HEK293 (cell line): ENCODE results near the gene ARL8B.

ENCODE experiments used
- CTCF ChIA-PET: fragments of 350-600 bp; formaldehyde crosslinking; extraction: SDS; loops from one replicate; lab custom pipeline; 2021; ENCODE audit warnings: antibody characterized with exemption; lab: Yijun Ruan, JAX
- POLR2A ChIA-PET: fragments of 300-600 bp; formaldehyde crosslinking; extraction: SDS; loops from one replicate; lab custom pipeline; 2020; ENCODE audit warnings: antibody characterized with exemption, inconsistent platforms; lab: Yijun Ruan, JAX
- H3K27ac ChIP-seq: fragments of 200-500 bp; sonication (Bioruptor generic); 2 replicates; pipeline ENCODE4 v1.5.1; 2014; ENCODE audit warnings: low read depth, low read length, control low read depth, inconsistent platforms; ENCODE audit errors: extremely low read depth
- H3K36me3 ChIP-seq, 2 experiments: fragments of 200-500 bp in 1 of 2; sonication (Bioruptor generic) in 1 of 2; 1 replicate in 1 of 2; 2 replicates in 1 of 2; pipeline ENCODE4 v1.5.1; 2014 to 2017; ENCODE audit warnings: inconsistent platforms in 2 of 2, low read length in 2 of 2; ENCODE audit not compliant: control insufficient read depth in 2 of 2, insufficient read depth in 1 of 2
- H3K4me1 ChIP-seq: fragments of 200-500 bp; sonication (Bioruptor generic); 2 replicates; pipeline ENCODE4 v1.5.1; 2014; ENCODE audit warnings: mild to moderate bottlenecking, low read length, inconsistent platforms; ENCODE audit not compliant: control insufficient read depth, insufficient read depth
- H3K4me3 ChIP-seq: 2 replicates; pipeline ENCODE4 v1.5.1; 2011; ENCODE audit warnings: low read depth, mild to moderate bottlenecking, control low read depth, low read length, moderate library complexity
- H3K9me3 ChIP-seq: fragments of 200-500 bp; sonication (Bioruptor generic); 2 replicates; pipeline ENCODE4 v1.5.1; 2014; ENCODE audit warnings: low read depth, low read length, inconsistent platforms; ENCODE audit not compliant: control insufficient read depth, insufficient read depth
- KLF9 ChIP-seq: fragments of 450-650 bp; formaldehyde crosslinking; IDR thresholded peaks from 2 replicates; pipeline ENCODE4 v1.5.1; 2016; ENCODE audit warnings: missing biosample characterization, missing genetic modification characterization, low read depth
- PRDM6 ChIP-seq: fragments of 450-650 bp; formaldehyde crosslinking; IDR thresholded peaks from 2 replicates; pipeline ENCODE4 v1.5.1; 2017; ENCODE audit warnings: missing biosample characterization, missing genetic modification characterization
- ZBTB20 ChIP-seq: fragments of 450-650 bp; formaldehyde crosslinking; IDR thresholded peaks from 2 replicates; pipeline ENCODE4 v1.5.1; 2016; ENCODE audit warnings: missing biosample characterization, missing genetic modification characterization
- ZEB2 ChIP-seq: fragments of 450-650 bp; formaldehyde crosslinking; IDR thresholded peaks from 2 replicates; pipeline ENCODE4 v1.5.1; 2016; ENCODE audit warnings: missing biosample characterization, missing genetic modification characterization
- ZNF114 ChIP-seq: fragments of 450-650 bp; formaldehyde crosslinking; IDR thresholded peaks from 2 replicates; pipeline ENCODE4 v1.5.0; 2017; ENCODE audit warnings: missing biosample characterization, missing genetic modification characterization
- ZNF2 ChIP-seq: fragments of 450-650 bp; formaldehyde crosslinking; IDR thresholded peaks from 2 replicates; pipeline ENCODE4 v1.5.1; 2016; ENCODE audit warnings: missing biosample characterization, missing genetic modification characterization
- ZNF211 ChIP-seq: fragments of 450-650 bp; formaldehyde crosslinking; IDR thresholded peaks from 2 replicates; pipeline ENCODE4 v1.5.1; 2016; ENCODE audit warnings: low read depth, missing biosample characterization, missing genetic modification characterization
- ZNF341 ChIP-seq: fragments of 450-650 bp; formaldehyde crosslinking; IDR thresholded peaks from 2 replicates; pipeline ENCODE4; 2016; ENCODE audit warnings: low read depth, missing biosample characterization, missing genetic modification characterization
- ZNF600 ChIP-seq: fragments of 450-650 bp; formaldehyde crosslinking; IDR thresholded peaks from 2 replicates; pipeline ENCODE4 v1.5.1; 2016; ENCODE audit warnings: missing biosample characterization, missing genetic modification characterization
- ZXDB ChIP-seq: fragments of 450-650 bp; formaldehyde crosslinking; IDR thresholded peaks from 2 replicates; pipeline ENCODE4 v1.5.1; 2016; ENCODE audit warnings: missing biosample characterization, missing genetic modification characterization
- TF ChIP-seq, protein P1 (sequence below): fragments of 450-650 bp; formaldehyde crosslinking; IDR thresholded peaks from 2 replicates; pipeline ENCODE4 v1.5.1; 2016; ENCODE audit warnings: missing biosample characterization, missing genetic modification characterization, borderline replicate concordance
- TF ChIP-seq, protein P2 (sequence below): fragments of 450-650 bp; formaldehyde crosslinking; IDR thresholded peaks from 2 replicates; pipeline ENCODE4 v1.5.1; 2016; ENCODE audit warnings: missing biosample characterization, missing genetic modification characterization

ARL8B gene

DNA sequence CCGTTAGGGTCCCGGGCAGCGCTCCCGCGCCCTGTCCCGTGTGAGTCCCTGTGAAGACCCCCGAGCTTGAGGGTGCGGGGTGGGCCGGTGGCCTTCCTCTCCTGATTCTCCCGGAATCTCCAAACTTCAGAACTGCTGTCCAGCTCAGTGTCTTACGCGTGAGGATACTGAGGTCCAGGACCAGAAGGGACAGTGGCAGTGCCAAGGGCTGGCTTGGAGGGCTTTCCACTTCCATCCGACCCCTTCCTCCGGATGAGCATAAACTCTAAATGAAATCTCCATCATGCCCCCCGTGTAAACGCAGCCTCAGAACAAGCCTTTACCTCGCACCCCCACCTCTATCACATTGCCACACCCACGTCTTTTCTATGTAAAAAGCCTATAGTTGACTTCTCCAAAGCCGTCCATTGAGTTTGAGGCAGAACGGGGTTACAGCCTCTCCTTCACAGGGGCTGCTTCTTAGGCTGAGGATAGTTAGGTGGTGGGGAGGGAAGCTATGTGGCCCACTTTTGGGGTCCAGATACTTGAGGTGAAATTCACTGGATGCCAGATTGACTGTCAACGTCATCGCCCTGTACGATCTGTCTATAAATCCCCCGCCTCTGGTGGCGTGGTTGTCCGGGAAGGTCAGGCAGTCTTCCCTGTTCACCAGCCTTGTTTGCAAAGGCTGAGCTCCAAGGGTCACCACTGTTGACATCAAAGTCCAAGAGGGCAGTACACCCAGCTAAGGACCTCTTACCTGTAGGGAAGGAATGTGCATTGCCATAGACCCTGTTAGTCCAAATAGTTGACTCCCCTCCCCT lies 66.5 kb downstream of the ARL8B start (continued):
- TF ChIP-seq, protein P1, sequence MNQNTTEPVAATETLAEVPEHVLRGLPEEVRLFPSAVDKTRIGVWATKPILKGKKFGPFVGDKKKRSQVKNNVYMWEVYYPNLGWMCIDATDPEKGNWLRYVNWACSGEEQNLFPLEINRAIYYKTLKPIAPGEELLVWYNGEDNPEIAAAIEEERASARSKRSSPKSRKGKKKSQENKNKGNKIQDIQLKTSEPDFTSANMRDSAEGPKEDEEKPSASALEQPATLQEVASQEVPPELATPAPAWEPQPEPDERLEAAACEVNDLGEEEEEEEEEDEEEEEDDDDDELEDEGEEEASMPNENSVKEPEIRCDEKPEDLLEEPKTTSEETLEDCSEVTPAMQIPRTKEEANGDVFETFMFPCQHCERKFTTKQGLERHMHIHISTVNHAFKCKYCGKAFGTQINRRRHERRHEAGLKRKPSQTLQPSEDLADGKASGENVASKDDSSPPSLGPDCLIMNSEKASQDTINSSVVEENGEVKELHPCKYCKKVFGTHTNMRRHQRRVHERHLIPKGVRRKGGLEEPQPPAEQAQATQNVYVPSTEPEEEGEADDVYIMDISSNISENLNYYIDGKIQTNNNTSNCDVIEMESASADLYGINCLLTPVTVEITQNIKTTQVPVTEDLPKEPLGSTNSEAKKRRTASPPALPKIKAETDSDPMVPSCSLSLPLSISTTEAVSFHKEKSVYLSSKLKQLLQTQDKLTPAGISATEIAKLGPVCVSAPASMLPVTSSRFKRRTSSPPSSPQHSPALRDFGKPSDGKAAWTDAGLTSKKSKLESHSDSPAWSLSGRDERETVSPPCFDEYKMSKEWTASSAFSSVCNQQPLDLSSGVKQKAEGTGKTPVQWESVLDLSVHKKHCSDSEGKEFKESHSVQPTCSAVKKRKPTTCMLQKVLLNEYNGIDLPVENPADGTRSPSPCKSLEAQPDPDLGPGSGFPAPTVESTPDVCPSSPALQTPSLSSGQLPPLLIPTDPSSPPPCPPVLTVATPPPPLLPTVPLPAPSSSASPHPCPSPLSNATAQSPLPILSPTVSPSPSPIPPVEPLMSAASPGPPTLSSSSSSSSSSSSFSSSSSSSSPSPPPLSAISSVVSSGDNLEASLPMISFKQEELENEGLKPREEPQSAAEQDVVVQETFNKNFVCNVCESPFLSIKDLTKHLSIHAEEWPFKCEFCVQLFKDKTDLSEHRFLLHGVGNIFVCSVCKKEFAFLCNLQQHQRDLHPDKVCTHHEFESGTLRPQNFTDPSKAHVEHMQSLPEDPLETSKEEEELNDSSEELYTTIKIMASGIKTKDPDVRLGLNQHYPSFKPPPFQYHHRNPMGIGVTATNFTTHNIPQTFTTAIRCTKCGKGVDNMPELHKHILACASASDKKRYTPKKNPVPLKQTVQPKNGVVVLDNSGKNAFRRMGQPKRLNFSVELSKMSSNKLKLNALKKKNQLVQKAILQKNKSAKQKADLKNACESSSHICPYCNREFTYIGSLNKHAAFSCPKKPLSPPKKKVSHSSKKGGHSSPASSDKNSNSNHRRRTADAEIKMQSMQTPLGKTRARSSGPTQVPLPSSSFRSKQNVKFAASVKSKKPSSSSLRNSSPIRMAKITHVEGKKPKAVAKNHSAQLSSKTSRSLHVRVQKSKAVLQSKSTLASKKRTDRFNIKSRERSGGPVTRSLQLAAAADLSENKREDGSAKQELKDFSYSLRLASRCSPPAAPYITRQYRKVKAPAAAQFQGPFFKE (tag by site-specific recombination), result no peak
- TF ChIP-seq KLF9 (tag by site-specific recombination) (peak; percentile 78), ZNF341 (tag by site-specific recombination) (no peak)
- TF ChIP-seq, protein P2, sequence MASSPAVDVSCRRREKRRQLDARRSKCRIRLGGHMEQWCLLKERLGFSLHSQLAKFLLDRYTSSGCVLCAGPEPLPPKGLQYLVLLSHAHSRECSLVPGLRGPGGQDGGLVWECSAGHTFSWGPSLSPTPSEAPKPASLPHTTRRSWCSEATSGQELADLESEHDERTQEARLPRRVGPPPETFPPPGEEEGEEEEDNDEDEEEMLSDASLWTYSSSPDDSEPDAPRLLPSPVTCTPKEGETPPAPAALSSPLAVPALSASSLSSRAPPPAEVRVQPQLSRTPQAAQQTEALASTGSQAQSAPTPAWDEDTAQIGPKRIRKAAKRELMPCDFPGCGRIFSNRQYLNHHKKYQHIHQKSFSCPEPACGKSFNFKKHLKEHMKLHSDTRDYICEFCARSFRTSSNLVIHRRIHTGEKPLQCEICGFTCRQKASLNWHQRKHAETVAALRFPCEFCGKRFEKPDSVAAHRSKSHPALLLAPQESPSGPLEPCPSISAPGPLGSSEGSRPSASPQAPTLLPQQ (tag by site-specific recombination), result no peak
- TF ChIP-seq, all 188 proteins: peak for 15

DNA sequence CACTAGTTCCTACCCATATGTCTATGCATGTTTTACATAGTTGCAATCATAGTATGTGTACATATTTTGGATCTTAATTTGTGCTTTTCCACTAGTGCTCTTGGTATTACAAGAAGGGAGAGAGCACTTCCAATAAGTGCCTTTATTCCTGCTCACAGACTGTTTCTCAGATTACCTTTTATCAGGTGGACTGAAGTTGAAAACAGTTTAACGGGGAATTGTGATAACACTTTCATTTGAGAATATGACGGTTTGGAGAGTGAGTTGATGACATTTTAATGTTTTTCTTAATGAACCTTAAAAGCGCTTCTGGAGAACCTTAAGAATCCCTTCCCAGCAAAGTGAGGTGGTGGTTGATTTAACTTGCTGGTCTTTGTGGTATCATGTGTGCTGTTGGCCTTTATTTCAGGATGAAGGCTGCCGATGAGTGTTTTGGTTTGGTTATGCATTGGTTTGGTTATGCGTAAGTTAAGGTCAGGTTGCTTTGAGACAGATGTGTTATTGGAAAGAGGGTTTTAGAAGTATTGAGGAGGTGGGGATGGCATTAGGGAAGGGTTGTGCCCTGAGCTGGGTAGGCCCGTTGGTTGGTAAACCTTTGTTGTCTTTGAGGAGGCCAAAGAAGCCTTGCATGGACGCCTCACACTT lies 68.2 kb downstream of the ARL8B start:
- TF ChIP-seq ZNF211, result no peak
- peak; percentile 51; the same call in 1 of the 2 replicates for TF ChIP-seq ZNF2 (tag by site-specific recombination)
- no peak for TF ChIP-seq ZBTB20 (tag by site-specific recombination)
- TF ChIP-seq ZNF600 (tag by site-specific recombination), result peak; percentile 48; the same call in 1 of the 2 replicates
- peak; percentile 70 for TF ChIP-seq PRDM6 (tag by site-specific recombination)
- no peak for TF ChIP-seq ZEB2 (tag by site-specific recombination)
- TF ChIP-seq ZNF114 (tag by site-specific recombination), result no peak
- TF ChIP-seq ZXDB (tag by site-specific recombination), result peak; percentile 14; the same call in 1 of the 2 replicates
- CTCF ChIA-PET, result interaction anchor here (0.7 kb wide), 1 partner anchor 481 kb away, joined by 5 read pairs; no protein-coding TSS in a partner anchor
- POLR2A ChIA-PET, result interaction anchor here (0.7 kb wide), 1 partner anchor 68 kb away, joined by 4 read pairs; no protein-coding TSS in a partner anchor
- no peak overlapping the region for H3K27ac ChIP-seq
- no peak overlapping the region; the same call in 1 of the 2 replicates for H3K4me3 ChIP-seq
- H3K36me3 ChIP-seq, result peaks cover 0 to 7% of the 10 kb centered on the region in 2 experiments; a peak in 1 of 3 replicates
- H3K4me1 ChIP-seq, result peaks cover 12% of the 10 kb centered on the region
- no peaks in the 10 kb centered on the region for H3K9me3 ChIP-seq
